ENCODE measurements around the gene FZD7. TPM values are rescaled to one million over a fixed set of nuclear protein-coding genes. Genes with fewer than 3 reads are reported as not detected.

Gene FZD7
- total RNA-seq, 1 experiment from 2014 or later = 41.4 TPM

GRCh38 chr2:202014759-202015211, 18.9 kb upstream of the FZD7 start:
- no peak overlapping the region for H3K4me3 Mint-ChIP-seq (ENCODE audit: unreplicated experiment)
- H3K4me1 Mint-ChIP-seq (ENCODE audit: low read depth, unreplicated experiment) = peaks cover 6% of the 10 kb centered on the region
- H3K9me3 Mint-ChIP-seq (ENCODE audit: unreplicated experiment) = no peaks in the 10 kb centered on the region
- DNase-seq = no peak
- H3K4me3 ChIP-seq (ENCODE audit: low read depth, low read length) = no peak overlapping the region
- ChIA-PET POLR2A (no interaction called here), CTCF (interaction anchor here (1.1 kb wide), 1 partner anchor 154 kb away, joined by 3 read pairs; no protein-coding TSS in a partner anchor)
- H3K27me3 ChIP-seq (replicated peaks; ENCODE audit: control insufficient read depth, insufficient read depth, low read length) = no peaks in the 10 kb centered on the region
- peaks cover 2% of the 10 kb centered on the region for H3K27me3 Mint-ChIP-seq (ENCODE audit: insufficient read depth, unreplicated experiment)
- no peak for TF ChIP-seq CTCF (IDR thresholded peaks at IDR 0.05; ENCODE audit: insufficient read depth in 1 of 2, low read depth in 1 of 2, low read length in 1 of 2, severe bottlenecking in 1 of 2, unreplicated experiment in 1 of 2)
- no TSS peak for BruUV-seq (replicated peaks)
- intact Hi-C loops (cut with micrococcal nuclease; ENCODE audit: unreplicated experiment) = no loop called here
- no peaks in the 10 kb centered on the region for H3K9me3 ChIP-seq
- no peak overlapping the region for H3K27ac Mint-ChIP-seq (ENCODE audit: unreplicated experiment)
- H3K36me3 ChIP-seq (ENCODE audit: control insufficient read depth, insufficient read depth, low read length) = no peaks in the 10 kb centered on the region
- H3K36me3 Mint-ChIP-seq (ENCODE audit: insufficient read depth, unreplicated experiment) = no peaks in the 10 kb centered on the region
- H3K4me1 ChIP-seq = no peaks in the 10 kb centered on the region

- no peaks in the 10 kb centered on the region for H3K9me3 ChIP-seq
- intact Hi-C loops (cut with micrococcal nuclease; ENCODE audit: unreplicated experiment) = no loop called here
- CTCF ChIA-PET = no interaction called here
- H3K4me1 Mint-ChIP-seq (ENCODE audit: low read depth, unreplicated experiment) = peaks cover 6% of the 10 kb centered on the region
- H3K4me3 Mint-ChIP-seq (ENCODE audit: unreplicated experiment) = no peak overlapping the region
- no peak overlapping the region for H3K4me3 ChIP-seq (ENCODE audit: low read depth, low read length)
- BruUV-seq (replicated peaks) = no TSS peak
- H3K9me3 Mint-ChIP-seq (ENCODE audit: unreplicated experiment) = no peaks in the 10 kb centered on the region
- no peak overlapping the region for H3K27ac Mint-ChIP-seq (ENCODE audit: unreplicated experiment)
- H3K4me1 ChIP-seq = no peaks in the 10 kb centered on the region
- no peaks in the 10 kb centered on the region for H3K36me3 ChIP-seq (ENCODE audit: control insufficient read depth, insufficient read depth, low read length)
- no peaks in the 10 kb centered on the region for H3K27me3 ChIP-seq (replicated peaks; ENCODE audit: control insufficient read depth, insufficient read depth, low read length)
- H3K36me3 Mint-ChIP-seq (ENCODE audit: insufficient read depth, unreplicated experiment) = no peaks in the 10 kb centered on the region
- POLR2A ChIA-PET = no interaction called here
- H3K27me3 Mint-ChIP-seq (ENCODE audit: insufficient read depth, unreplicated experiment) = peaks cover 2% of the 10 kb centered on the region
- DNase-seq = no peak
- no peak for TF ChIP-seq CTCF (IDR thresholded peaks at IDR 0.05; ENCODE audit: insufficient read depth in 1 of 2, low read depth in 1 of 2, low read length in 1 of 2, severe bottlenecking in 1 of 2, unreplicated experiment in 1 of 2)
Observed at GRCh38 chr2:202015471-202015870, 18.2 kb upstream of the FZD7 start.

DNA sequence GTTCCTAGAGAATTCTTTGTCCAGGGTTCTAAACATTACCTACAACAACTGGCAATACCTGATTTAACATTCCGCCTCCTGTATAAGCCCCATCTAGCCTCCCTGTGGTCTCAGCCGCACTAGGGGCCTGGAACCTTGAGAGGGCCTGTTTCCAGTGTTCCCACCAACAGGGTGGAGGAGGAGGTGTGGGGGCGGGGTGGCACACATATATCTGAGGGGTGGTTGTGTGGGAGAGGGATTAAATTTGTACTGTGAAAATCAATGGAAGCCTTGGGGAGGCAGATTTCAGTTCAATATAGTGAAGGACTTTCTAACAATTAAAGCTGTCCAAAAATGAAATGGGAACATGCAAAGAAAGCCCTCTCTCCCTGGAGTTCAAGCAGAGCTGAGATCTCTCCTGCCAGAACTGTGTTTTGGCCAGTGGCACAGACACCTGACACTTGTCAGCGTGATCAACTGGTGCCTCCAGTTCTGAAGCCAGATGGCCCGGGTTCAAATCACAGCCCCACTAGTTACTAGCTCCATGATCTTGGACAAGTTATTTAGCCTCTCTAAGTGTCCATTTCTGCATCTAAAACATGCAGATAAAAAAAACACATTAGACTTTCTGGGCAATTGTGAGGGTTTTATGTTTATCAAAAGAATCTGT, 17.0 kb upstream of the FZD7 start:
- no peaks in the 10 kb centered on the region for H3K27me3 ChIP-seq (replicated peaks; ENCODE audit: control insufficient read depth, insufficient read depth, low read length)
- BruUV-seq (replicated peaks) = no TSS peak
- TF ChIP-seq CTCF (IDR thresholded peaks at IDR 0.05; ENCODE audit: insufficient read depth in 1 of 2, low read depth in 1 of 2, low read length in 1 of 2, severe bottlenecking in 1 of 2, unreplicated experiment in 1 of 2) = no peak
- no peak overlapping the region for H3K4me3 Mint-ChIP-seq (ENCODE audit: unreplicated experiment)
- H3K36me3 Mint-ChIP-seq (ENCODE audit: insufficient read depth, unreplicated experiment) = no peaks in the 10 kb centered on the region
- CTCF ChIA-PET = interaction anchor here (0.5 kb wide), 1 partner anchor 15 kb away, joined by 5 read pairs; no protein-coding TSS in a partner anchor
- DNase-seq = no peak
- H3K9me3 Mint-ChIP-seq (ENCODE audit: unreplicated experiment) = no peaks in the 10 kb centered on the region
- no peak overlapping the region for H3K4me3 ChIP-seq (ENCODE audit: low read depth, low read length)
- no peaks in the 10 kb centered on the region for H3K9me3 ChIP-seq
- H3K36me3 ChIP-seq (ENCODE audit: control insufficient read depth, insufficient read depth, low read length) = no peaks in the 10 kb centered on the region
- intact Hi-C loops (cut with micrococcal nuclease; ENCODE audit: unreplicated experiment) = no loop called here
- peaks cover 6% of the 10 kb centered on the region for H3K4me1 Mint-ChIP-seq (ENCODE audit: low read depth, unreplicated experiment)
- POLR2A ChIA-PET = no interaction called here
- H3K27ac Mint-ChIP-seq (ENCODE audit: unreplicated experiment) = no peak overlapping the region
- peaks cover 2% of the 10 kb centered on the region for H3K27me3 Mint-ChIP-seq (ENCODE audit: insufficient read depth, unreplicated experiment)
- no peaks in the 10 kb centered on the region for H3K4me1 ChIP-seq

All from Caco-2 (cell line).